Activated CD4-positive, CD25-positive, alpha-beta regulatory T cell (primary cell): ENCODE data around the gene GRIN1.

ENCODE experiments used
- DNase-seq, 4 experiments: peaks; one replicate each; lab custom pipeline; 2025; lab: John Stamatoyannopoulos, UW

GRIN1 gene

GRCh38 chr9:137148242-137148641, 9.3 kb downstream of the GRIN1 start:
- DNase-seq: no peak

- no peak for DNase-seq
These were observed 9.7 kb downstream of the GRIN1 start for GRCh38 chr9:137148661-137149060.

GRCh38 chr9:137149363-137149762, 10.4 kb downstream of the GRIN1 start:
- no peak for DNase-seq

- DNase-seq: no peak
These were observed 11.1 kb downstream of the GRIN1 start for GRCh38 chr9:137149942-137150616.

- peak in 1 of 4 experiments; percentile 69 for DNase-seq
These were observed 11.9 kb downstream of the GRIN1 start for GRCh38 chr9:137150617-137151457.

- no peak for DNase-seq
These were observed 14.0 kb downstream of the GRIN1 start for GRCh38 chr9:137152844-137153405.

GRCh38 chr9:137156567-137157375, 17.8 kb downstream of the GRIN1 start:
- peak in 3 of 4 experiments; percentile 29 to 47 (median 29) for DNase-seq

- no peak for DNase-seq
These were observed 18.9 kb downstream of the GRIN1 start for GRCh38 chr9:137157618-137158415.

GRCh38 chr9:137158625-137159024, 19.7 kb downstream of the GRIN1 start:
- no peak for DNase-seq

GRCh38 chr9:137159105-137160053, 20.4 kb downstream of the GRIN1 start:
- DNase-seq: no peak

GRCh38 chr9:137160054-137160425, 21.1 kb downstream of the GRIN1 start:
- no peak for DNase-seq

GRCh38 chr9:137160716-137161557, 22.0 kb downstream of the GRIN1 start:
- no peak for DNase-seq

GRCh38 chr9:137161558-137162486, 22.9 kb downstream of the GRIN1 start:
- no peak for DNase-seq

- no peak for DNase-seq
These were observed 23.8 kb downstream of the GRIN1 start for GRCh38 chr9:137162505-137163364.

- DNase-seq: no peak
These were observed 24.4 kb downstream of the GRIN1 start for GRCh38 chr9:137163365-137163715.

GRCh38 chr9:137163805-137164204, 24.9 kb downstream of the GRIN1 start:
- no peak for DNase-seq
